GM18873 (cell line): Measurements from ENCODE around the gene CETN2.
"Not testable (repeated sequence)": the region's sequence is repeated elsewhere in the genome, so short reads cannot be mapped to it uniquely, and the experiment has no call there.

Experiments
- ATAC-seq: cut with Tn5 transposase; IDR thresholded peaks from one replicate; pipeline ENCODE4 v1.9.1; 2021; ENCODE audit warnings: mild to moderate bottlenecking, moderate library complexity, moderate number of reproducible peaks; ENCODE audit not compliant: unreplicated experiment, low FRiP score

The CETN2 gene

GRCh38 chrX:152830312-152831305 is at the start of gene CETN2, which contains the start of gene NSDHL:
Gene CETN2 (minus strand): TSS chrX:152830757. CDS start chrX:152830710, 47 bp downstream.
Gene NSDHL (plus strand): TSS chrX:152831063. CDS start chrX:152846325, 15,262 bp downstream.
- peak; percentile 98 for ATAC-seq

GRCh38 chrX:152878976-152879755 is 48.6 kb upstream of the CETN2 start:
- no peak for ATAC-seq

- ATAC-seq: no peak
Observed at GRCh38 chrX:152876931-152877840, 46.6 kb upstream of the CETN2 start.

GRCh38 chrX:152873361-152873760 is 42.8 kb upstream of the CETN2 start:
- no peak for ATAC-seq

- no peak for ATAC-seq
Observed at GRCh38 chrX:152872522-152872921, 42.0 kb upstream of the CETN2 start.

DNA sequence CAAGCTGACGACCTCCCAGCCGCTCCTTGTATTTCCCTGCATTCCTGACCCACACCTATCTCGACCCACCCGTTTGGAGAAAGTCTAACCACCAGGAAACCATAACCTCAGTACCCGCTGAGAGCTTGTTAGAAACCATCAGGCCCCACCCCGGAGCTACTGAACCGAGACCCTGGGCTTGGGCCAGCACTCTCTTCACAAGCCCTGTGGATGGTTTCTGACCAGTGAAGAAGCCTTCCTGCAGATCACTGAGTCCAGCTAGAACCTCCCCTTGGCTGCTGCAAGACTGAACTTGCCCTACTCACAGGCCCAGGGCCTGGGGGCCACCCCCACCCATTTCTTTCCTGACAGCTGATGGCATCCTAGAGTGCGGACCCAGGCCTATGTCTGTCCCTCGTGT is 40.7 kb upstream of the CETN2 start:
- no peak for ATAC-seq

GRCh38 chrX:152869972-152870371 is 39.4 kb upstream of the CETN2 start:
- no peak for ATAC-seq

DNA sequence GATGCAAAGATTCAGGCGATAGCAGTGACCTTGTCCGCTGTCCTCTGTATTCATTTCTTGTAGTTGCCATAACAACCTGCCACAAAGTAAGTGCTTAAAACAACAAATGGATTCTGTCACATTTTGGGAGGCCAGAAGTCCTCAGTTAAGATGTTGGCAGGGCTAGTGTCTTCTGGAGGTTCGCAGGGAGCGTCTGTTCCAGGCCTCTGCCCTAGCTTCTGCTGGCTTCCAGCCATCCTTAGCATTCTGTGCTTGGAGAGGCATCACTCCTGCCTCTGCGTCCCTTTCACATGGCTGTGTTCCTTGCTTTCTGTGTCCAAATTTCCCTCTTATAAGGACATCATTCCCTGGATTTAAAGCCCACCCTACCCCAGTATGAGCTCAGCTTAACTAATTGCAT is 35.8 kb upstream of the CETN2 start:
- ATAC-seq: no peak

DNA sequence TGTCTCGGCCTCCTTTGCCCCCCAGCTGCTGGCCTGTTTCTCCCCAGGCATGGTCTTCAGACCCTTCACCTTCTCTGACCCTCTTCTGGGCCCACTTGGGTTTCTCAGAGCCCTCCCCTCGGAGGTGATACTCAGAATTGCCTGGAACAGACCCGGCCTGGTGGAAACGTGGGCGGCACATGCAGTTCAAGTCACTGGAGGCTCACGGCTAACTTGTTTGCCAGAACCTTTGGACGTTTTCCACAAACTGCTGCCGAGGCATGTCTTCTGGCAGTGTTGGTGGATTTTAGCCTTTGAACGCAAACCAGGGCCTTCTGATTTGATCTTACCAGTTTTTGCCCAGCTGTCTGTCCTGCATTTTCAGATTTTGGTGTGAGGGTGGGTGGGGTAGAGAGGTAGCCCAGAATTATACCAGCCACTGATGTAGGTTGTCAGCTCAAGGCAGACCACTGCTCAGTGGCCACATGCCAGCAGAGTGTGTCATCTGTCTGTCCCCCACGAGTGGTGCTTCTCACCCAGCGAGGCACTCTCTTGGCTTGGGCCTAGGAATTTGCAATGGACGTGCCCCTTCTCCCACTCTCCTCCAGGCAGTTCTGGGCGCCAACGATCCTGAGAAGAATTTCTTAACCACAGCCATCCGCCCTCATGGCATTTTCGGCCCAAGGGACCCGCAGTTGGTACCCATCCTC is 34.8 kb upstream of the CETN2 start:
- no peak for ATAC-seq

DNA sequence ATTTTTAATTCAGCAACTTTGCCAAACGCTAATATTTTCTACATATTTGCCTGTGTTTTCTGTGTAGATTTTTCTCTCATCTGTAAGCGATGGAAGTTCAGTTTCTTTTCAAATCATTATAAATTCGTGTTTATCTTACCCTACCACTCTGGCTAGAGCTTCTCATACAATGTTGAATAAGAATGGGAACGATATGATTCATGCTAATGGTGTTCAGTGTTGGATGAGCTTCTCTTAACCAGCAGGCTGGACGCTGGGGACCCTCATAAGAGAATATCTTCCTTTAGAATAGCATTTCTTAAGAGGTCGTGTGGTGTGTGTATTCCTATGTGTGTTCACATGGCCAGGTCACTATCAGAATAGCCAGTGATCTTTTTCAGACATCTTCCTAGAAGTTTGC is 31.3 kb upstream of the CETN2 start:
- no peak for ATAC-seq

GRCh38 chrX:152861116-152861515 is 30.6 kb upstream of the CETN2 start:
- ATAC-seq: no peak

- ATAC-seq: no peak
Observed at GRCh38 chrX:152853986-152854385, 23.4 kb upstream of the CETN2 start.

DNA sequence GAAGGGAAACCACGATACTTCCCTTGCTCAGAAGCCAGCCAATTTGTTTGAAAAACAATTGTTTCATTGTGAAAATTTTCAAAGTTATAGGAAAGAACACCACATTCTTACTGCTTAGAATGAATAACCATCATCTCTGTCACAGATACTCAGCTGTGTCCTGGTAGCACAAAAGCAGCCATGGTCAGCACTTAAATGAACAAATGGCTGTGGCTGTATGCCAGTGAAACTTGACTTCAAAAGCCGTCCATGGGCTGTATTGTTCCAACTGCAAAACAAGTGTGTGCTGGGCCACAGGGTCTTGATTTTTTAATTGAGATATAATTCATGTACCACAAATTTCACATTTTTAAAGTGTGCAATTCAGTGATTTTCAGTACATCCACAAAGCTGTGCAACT is 19.9 kb upstream of the CETN2 start:
- ATAC-seq: no peak

GRCh38 chrX:152847281-152847680 is 16.7 kb upstream of the CETN2 start:
- ATAC-seq: no peak

- no peak for ATAC-seq
Observed at GRCh38 chrX:152845618-152846240, 15.2 kb upstream of the CETN2 start.

GRCh38 chrX:152844256-152844655 is 13.7 kb upstream of the CETN2 start:
- ATAC-seq: no peak

DNA sequence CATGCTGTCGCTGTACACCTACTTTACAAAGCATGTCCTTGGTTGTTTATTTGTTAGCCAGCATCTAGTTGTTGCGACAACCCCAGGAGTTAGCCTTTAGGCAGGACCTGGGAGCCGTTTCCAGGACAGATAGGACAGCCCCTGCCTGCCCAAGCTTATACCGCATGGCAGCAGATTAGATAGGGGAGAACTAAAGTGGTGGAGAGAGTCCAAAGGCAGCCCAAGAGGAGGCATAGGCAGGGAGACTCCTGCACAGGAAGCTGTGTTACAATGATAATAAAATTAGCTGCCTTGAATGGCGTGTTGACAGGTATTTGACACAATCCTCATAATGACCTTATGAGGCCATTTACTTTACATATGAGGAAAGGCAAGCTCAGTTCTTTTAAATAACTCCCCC is 13.3 kb upstream of the CETN2 start:
- ATAC-seq: no peak

DNA sequence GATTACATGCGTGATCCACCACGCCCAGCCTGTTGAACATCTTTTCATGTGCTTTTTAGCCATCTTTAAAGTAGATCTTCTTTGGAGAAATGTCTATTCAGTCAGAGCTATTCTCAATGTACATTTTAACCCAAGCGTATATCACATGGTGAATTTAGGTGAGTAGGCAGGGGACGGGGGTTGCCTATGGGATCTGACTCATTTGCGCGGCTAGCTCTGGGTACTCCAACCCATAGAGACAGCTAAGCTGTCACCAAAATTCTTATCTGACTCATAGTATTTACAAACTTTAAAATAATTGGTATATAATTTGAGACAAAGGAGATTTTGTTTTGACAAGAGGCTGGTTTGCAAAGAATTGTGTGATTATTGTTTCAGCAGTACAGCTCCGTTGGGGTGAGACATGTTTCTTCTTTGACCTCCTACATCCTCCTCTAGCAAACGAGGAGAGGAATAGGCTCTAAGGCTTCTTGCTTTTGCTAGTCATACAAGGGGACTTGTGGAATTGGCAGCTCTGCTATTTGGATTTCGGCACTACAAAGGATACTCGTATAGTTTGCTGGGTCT is 12.3 kb upstream of the CETN2 start:
- ATAC-seq: no peak

GRCh38 chrX:152835470-152835869 is 4.9 kb upstream of the CETN2 start:
- not testable (repeated sequence) for ATAC-seq
